T-helper 2 cell treated with Interferon-gamma antibody and Interleukin-4, amounts not matched to agents 100 ng/mL and 5 ng/mL, for 36 hours (primary cell): ENCODE data around the gene PRTFDC1. TPM values are rescaled to one million over a fixed set of nuclear protein-coding genes. Genes with fewer than 3 reads are reported as not detected.

ENCODE experiments used
- intact Hi-C: fragments of 100-400 bp; cut with micrococcal nuclease; formaldehyde crosslinking; loops from one replicate; pipeline ENCODE4 v1.15.1; 2023
- total RNA-seq: library from RNA; stranded (reverse); gene quantifications from 2 replicates; pipeline ENCODE4 v1.2.3, GENCODE V29; 2022

PRTFDC1 gene
- total RNA-seq, 1 donor from 2014 or later = 0.36 TPM

- intact Hi-C loops = no loop called here
These were observed 70.2 kb downstream of the PRTFDC1 start for GRCh38 chr10:24882047-24882698.

- intact Hi-C loops = no loop called here
These were observed 72.5 kb downstream of the PRTFDC1 start for GRCh38 chr10:24879861-24880260.

DNA sequence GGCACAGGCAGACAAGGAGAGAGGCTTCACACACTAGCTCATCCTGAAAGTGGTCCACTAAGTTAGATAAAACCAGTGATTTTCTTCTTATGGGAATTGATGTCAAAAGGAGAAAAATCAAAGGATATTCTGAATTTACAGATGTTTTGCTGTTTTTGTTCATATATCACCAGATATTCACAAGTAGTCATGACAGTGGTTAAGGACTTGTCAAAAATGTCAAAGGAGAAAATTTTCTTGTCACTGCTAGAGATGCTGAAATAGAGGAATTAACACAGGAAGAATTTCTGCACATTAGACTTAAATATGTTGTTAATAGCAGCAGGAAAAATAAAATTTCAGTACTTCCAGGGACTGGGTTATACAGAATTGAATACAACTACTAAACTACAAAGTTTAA lies 78.3 kb downstream of the PRTFDC1 start:
- intact Hi-C loops = no loop called here

- intact Hi-C loops = no loop called here
These were observed 79.1 kb downstream of the PRTFDC1 start for GRCh38 chr10:24873281-24873683.

DNA sequence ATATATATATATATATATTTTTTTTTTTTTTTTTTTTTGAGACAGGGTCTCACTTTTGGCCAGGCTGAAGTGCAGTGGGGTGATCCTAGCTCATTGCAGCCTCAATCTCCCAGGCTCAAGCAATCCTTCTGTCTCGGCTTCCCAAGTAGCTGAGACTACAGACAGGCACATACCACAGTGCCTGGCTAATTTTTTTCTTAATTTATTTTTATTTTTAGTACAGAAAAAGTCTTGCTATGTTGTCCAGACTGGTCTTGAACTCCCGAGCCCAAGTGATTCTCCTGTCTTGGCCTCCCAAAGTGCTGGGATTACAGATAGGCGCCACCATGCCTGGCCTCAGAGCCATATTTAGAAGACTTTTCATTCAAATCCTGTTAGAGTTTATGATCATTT lies 79.6 kb downstream of the PRTFDC1 start:
- intact Hi-C loops = no loop called here

- intact Hi-C loops = no loop called here
These were observed 80.2 kb downstream of the PRTFDC1 start for GRCh38 chr10:24872049-24872789.

- intact Hi-C loops = no loop called here
These were observed 81.1 kb downstream of the PRTFDC1 start for GRCh38 chr10:24871011-24871935.

DNA sequence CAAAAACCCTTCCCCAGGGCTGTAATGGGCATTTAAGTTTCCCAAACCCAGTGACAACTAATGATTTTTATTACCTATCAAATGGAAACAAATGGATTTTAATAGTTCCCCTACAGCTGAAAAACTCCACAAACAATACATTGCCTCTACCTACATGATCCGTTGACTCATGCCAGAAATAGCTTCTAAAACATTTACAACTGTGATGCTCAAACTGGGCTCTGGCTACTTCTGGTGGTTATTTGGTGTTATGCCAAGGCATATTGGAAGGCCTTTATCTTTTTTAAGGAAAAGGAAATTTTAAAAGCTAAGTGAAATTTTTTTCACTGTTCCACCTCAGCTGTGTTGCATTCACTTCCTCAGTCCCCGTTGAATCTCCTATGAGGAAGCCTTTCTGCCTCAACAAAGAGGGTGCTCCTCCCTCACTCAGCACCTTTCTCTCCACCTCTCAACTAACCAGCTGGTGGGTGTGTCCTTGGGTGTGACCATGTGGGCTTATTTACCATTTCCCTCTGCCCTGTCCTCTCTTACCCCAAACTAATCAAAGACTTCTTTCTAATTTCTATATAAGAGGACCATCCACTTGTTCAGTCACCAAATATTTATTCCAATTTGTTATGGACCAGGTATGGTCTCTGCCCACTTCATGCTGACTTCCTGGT lies 82.9 kb downstream of the PRTFDC1 start:
- intact Hi-C loops = loop anchor here (10.0 kb wide), 1 partner anchor 225 kb away; no protein-coding TSS in a partner anchor

GRCh38 chr10:24866604-24867583 lies 85.5 kb downstream of the PRTFDC1 start:
- intact Hi-C loops = loop anchor here (10.0 kb wide), 1 partner anchor 222 kb away; no protein-coding TSS in a partner anchor

DNA sequence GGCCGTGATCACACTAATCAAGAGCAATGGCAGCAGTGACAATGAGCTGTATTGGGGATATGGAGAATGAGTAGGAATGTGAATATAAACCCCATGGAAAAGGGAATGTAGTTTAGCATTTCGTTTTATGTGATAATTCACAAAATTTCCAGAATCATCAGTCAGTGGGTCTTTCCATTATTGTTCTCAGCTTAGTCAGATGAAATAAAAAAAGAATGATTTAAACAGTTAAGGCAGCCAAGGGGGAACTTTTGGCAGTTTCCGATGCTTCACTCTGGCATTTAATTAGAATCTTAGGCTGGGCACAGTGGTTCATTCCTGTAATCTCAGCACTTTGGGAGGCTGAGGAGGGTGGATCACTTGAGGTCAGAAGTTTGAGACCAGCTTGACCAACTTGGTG lies 86.6 kb downstream of the PRTFDC1 start:
- intact Hi-C loops = loop anchor here (10.0 kb wide), 1 partner anchor 221 kb away; no protein-coding TSS in a partner anchor

DNA sequence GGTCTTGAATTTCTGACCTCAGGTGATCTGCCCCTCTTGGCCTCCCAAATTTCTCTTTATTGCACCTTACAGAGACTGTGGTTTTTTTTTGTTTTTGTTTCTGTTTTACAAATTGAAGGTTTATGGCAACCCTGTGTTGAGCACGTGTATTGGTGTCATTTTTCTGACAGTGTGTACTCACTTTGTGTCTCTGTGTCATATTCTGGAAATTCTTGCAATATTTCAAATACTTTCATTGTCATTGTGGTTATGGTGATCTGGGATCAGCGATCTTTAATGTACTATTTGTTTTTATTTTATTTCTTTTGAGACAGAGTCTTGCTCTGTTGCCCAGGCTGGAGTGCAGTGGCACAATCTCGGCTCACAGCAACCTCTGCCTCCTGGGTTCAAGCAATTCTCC lies 89.8 kb downstream of the PRTFDC1 start:
- intact Hi-C loops = loop anchor here (10.0 kb wide), 1 partner anchor 218 kb away; no protein-coding TSS in a partner anchor

GRCh38 chr10:24858288-24859270 lies 93.8 kb downstream of the PRTFDC1 start:
- intact Hi-C loops = no loop called here

- intact Hi-C loops = no loop called here
These were observed 95.2 kb downstream of the PRTFDC1 start for GRCh38 chr10:24857031-24857725.

DNA sequence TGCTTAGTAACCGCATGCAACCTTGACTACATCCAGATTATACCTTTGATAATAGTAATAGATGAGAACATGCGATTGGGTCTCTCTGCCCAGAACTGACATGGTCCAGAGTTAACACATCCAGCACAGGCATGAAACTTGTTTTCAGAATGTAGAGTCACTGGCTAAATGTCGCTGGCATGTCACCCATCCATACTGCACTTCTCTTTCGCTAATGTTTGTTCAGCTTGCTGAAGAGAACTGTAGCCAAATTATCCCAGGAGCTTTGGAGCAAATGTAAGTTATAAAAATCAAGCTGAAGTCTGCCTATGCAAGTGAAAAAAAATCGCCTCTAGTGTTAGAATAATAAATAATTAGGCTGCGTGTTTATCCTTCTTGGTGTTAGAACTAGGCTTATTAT lies 98.2 kb downstream of the PRTFDC1 start:
- intact Hi-C loops = no loop called here

GRCh38 chr10:24853661-24854060 lies 98.7 kb downstream of the PRTFDC1 start:
- intact Hi-C loops = no loop called here

DNA sequence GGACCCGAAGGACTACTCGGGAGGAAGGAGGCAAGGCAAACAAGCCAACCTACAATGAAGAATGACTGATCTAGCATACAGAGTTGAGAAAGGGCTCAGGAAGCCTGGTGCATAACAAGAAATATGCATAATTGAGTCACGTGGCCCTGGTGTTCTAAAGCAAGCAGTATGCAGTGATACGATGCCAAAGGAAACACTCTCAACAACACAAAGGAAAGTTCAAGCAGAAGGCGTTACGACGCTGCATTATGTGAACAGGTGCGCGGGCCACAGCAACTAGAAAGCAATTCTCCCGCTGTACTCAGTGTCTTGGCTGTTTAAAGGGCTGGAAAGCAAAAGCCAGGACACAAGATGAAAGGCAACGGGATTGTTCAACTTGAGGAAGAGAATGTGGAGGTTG lies 100.8 kb downstream of the PRTFDC1 start:
- intact Hi-C loops = no loop called here

GRCh38 chr10:24850727-24851296 lies 101.6 kb downstream of the PRTFDC1 start:
- intact Hi-C loops = no loop called here
